ENCODE data around the gene C4orf17.

GRCh38 chr4:99540277-99540939, 29.6 kb downstream of the C4orf17 start:
- TF ChIP-seq, protein P1, sequence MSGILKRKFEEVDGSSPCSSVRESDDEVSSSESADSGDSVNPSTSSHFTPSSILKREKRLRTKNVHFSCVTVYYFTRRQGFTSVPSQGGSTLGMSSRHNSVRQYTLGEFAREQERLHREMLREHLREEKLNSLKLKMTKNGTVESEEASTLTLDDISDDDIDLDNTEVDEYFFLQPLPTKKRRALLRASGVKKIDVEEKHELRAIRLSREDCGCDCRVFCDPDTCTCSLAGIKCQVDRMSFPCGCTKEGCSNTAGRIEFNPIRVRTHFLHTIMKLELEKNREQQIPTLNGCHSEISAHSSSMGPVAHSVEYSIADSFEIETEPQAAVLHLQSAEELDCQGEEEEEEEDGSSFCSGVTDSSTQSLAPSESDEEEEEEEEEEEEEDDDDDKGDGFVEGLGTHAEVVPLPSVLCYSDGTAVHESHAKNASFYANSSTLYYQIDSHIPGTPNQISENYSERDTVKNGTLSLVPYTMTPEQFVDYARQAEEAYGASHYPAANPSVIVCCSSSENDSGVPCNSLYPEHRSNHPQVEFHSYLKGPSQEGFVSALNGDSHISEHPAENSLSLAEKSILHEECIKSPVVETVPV (CRISPR knock-in tag; IDR thresholded peaks at IDR 0.05) = no peak
- TF ChIP-seq, protein P2, sequence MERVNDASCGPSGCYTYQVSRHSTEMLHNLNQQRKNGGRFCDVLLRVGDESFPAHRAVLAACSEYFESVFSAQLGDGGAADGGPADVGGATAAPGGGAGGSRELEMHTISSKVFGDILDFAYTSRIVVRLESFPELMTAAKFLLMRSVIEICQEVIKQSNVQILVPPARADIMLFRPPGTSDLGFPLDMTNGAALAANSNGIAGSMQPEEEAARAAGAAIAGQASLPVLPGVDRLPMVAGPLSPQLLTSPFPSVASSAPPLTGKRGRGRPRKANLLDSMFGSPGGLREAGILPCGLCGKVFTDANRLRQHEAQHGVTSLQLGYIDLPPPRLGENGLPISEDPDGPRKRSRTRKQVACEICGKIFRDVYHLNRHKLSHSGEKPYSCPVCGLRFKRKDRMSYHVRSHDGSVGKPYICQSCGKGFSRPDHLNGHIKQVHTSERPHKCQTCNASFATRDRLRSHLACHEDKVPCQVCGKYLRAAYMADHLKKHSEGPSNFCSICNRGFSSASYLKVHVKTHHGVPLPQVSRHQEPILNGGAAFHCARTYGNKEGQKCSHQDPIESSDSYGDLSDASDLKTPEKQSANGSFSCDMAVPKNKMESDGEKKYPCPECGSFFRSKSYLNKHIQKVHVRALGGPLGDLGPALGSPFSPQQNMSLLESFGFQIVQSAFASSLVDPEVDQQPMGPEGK (CRISPR knock-in tag; IDR thresholded peaks at IDR 0.05; ENCODE audit: borderline replicate concordance) = no peak
- TF ChIP-seq ZFP3 (CRISPR knock-in tag; IDR thresholded peaks at IDR 0.05) = no peak
- no peak for TF ChIP-seq ZNF70 (CRISPR knock-in tag; IDR thresholded peaks at IDR 0.05)
- no peak for TF ChIP-seq TCF4 (CRISPR knock-in tag; IDR thresholded peaks at IDR 0.05; ENCODE audit: borderline replicate concordance)
- TF ChIP-seq ZC3H10 (CRISPR knock-in tag; IDR thresholded peaks at IDR 0.05) = no peak
- TF ChIP-seq TOX (CRISPR knock-in tag; IDR thresholded peaks at IDR 0.05; ENCODE audit: borderline replicate concordance) = no peak
- TF ChIP-seq GLIS3 (CRISPR knock-in tag; IDR thresholded peaks at IDR 0.05) = no peak
- no peak for TF ChIP-seq OSR1 (CRISPR knock-in tag; IDR thresholded peaks at IDR 0.05)
- no peak for TF ChIP-seq RARB (CRISPR knock-in tag; IDR thresholded peaks at IDR 0.05)
- TF ChIP-seq PPARA (CRISPR knock-in tag; IDR thresholded peaks at IDR 0.05; ENCODE audit: borderline replicate concordance) = no peak
- no peak for TF ChIP-seq CSDC2 (CRISPR knock-in tag; IDR thresholded peaks at IDR 0.05)
- no peak for TF ChIP-seq TSHZ2 (CRISPR knock-in tag; IDR thresholded peaks at IDR 0.05)
- no peak for TF ChIP-seq ISL1 (CRISPR knock-in tag; IDR thresholded peaks at IDR 0.05)
